ENCODE data around the gene MED22.

Gene MED22

DNA sequence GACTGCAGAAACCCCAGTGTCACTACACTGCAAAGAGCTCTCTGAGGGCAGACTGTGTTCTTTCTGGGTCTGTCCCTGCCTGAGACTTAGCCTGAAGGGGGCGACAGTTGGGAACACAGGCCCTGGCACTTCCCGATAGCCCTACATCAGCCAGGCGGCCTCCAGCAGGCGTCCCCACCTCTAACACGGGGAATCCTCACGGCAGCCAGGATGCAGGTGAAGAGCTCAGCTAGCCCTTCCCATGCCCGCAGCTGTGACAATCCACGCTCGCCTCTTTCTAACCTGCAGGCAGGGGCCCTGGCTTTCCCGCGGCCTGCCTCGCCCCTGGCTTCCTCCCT, 5.9 kb downstream of the MED22 start:
- no peak for ATAC-seq
- TF ChIP-seq ZC3H10 (CRISPR knock-in tag; IDR thresholded peaks at IDR 0.05) (no peak), ESRRG (CRISPR knock-in tag; IDR thresholded peaks at IDR 0.05) (no peak), OSR1 (CRISPR knock-in tag; IDR thresholded peaks at IDR 0.05) (no peak), CSDC2 (CRISPR knock-in tag; IDR thresholded peaks at IDR 0.05) (no peak), TOX (CRISPR knock-in tag; IDR thresholded peaks at IDR 0.05; ENCODE audit: borderline replicate concordance) (no peak), TCF4 (CRISPR knock-in tag; IDR thresholded peaks at IDR 0.05; ENCODE audit: borderline replicate concordance) (no peak), ARNTL (CRISPR knock-in tag; IDR thresholded peaks at IDR 0.05; ENCODE audit: borderline replicate concordance, low read depth) (no peak), PPARA (CRISPR knock-in tag; IDR thresholded peaks at IDR 0.05; ENCODE audit: borderline replicate concordance) (no peak), ZFP30 (CRISPR knock-in tag; IDR thresholded peaks at IDR 0.05) (no peak)

DNA sequence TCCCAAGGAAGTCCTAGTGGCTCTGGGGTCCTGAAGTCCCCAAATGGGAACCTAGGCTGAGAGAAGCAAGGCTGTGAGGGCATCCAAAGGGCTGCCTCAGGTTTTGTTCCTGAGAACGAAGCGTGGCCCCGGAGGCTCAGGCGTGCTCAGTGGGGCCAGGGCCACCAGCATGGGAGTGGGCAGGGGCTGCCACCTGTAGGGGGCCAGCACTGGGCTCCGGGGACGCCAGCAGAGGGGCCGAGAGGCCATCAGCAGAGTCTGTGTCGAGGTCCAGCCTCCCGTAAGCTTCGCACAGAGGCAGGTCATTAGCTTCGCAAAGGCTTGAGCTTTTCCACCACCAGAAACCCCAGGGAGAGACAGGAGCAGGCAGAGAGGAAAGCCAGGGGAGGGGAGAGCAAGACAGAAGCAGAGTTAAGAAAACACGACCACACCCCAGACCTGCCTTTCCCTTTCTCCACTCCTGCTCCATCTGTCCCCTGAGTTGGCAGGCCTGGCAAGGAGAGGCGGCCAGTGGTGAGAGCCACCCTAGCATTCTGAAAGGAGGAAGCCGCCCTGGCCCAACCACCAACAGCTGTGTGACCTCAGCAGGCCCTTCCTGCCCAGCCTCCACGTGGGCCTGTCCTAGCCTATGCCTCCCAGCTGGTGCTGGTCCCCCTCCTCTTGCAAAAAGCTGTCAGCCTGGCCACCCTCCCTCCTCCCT, 6.4 kb downstream of the MED22 start:
- no peak for ATAC-seq
- no peak for TF ChIP-seq ZC3H10 (CRISPR knock-in tag; IDR thresholded peaks at IDR 0.05)
- no peak for TF ChIP-seq OSR1 (CRISPR knock-in tag; IDR thresholded peaks at IDR 0.05)
- TF ChIP-seq ZNF565 (CRISPR knock-in tag; conservative IDR thresholded peaks at IDR 0.05; ENCODE audit: low read depth) = no peak

DNA sequence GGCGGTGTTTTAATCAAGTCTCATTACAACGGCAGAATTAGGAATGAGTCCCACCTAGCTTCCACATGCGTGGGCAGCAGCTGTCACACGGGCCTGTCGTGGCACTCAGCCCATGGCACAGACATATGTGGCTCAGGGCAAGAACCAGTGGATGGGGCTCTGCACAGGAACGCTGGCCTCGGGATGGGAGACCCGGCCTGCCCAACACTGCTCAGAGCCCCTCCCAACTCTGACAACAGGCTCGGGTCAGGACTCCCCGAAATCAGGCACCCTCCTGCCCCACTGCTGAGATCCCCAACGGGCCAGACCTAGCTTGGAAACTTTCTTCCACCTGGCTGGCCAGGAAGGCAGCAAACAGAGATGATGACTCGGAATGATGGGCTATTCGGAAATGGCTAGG, 7.0 kb downstream of the MED22 start:
- TF ChIP-seq, protein P1, sequence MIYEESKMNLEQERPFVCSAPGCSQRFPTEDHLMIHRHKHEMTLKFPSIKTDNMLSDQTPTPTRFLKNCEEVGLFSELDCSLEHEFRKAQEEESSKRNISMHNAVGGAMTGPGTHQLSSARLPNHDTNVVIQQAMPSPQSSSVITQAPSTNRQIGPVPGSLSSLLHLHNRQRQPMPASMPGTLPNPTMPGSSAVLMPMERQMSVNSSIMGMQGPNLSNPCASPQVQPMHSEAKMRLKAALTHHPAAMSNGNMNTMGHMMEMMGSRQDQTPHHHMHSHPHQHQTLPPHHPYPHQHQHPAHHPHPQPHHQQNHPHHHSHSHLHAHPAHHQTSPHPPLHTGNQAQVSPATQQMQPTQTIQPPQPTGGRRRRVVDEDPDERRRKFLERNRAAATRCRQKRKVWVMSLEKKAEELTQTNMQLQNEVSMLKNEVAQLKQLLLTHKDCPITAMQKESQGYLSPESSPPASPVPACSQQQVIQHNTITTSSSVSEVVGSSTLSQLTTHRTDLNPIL (CRISPR knock-in tag; IDR thresholded peaks at IDR 0.05; ENCODE audit: low read depth) = no peak
- TF ChIP-seq, protein P2, sequence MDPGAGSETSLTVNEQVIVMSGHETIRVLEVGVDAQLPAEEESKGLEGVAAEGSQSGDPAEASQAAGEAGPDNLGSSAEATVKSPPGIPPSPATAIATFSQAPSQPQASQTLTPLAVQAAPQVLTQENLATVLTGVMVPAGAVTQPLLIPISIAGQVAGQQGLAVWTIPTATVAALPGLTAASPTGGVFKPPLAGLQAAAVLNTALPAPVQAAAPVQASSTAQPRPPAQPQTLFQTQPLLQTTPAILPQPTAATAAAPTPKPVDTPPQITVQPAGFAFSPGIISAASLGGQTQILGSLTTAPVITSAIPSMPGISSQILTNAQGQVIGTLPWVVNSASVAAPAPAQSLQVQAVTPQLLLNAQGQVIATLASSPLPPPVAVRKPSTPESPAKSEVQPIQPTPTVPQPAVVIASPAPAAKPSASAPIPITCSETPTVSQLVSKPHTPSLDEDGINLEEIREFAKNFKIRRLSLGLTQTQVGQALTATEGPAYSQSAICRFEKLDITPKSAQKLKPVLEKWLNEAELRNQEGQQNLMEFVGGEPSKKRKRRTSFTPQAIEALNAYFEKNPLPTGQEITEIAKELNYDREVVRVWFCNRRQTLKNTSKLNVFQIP (CRISPR knock-in tag; IDR thresholded peaks at IDR 0.05; ENCODE audit: borderline replicate concordance, low read depth) = no peak
- TF ChIP-seq ZFP30 (CRISPR knock-in tag; IDR thresholded peaks at IDR 0.05) (no peak), TCF4 (CRISPR knock-in tag; IDR thresholded peaks at IDR 0.05; ENCODE audit: borderline replicate concordance) (no peak)
- TF ChIP-seq, protein P3, sequence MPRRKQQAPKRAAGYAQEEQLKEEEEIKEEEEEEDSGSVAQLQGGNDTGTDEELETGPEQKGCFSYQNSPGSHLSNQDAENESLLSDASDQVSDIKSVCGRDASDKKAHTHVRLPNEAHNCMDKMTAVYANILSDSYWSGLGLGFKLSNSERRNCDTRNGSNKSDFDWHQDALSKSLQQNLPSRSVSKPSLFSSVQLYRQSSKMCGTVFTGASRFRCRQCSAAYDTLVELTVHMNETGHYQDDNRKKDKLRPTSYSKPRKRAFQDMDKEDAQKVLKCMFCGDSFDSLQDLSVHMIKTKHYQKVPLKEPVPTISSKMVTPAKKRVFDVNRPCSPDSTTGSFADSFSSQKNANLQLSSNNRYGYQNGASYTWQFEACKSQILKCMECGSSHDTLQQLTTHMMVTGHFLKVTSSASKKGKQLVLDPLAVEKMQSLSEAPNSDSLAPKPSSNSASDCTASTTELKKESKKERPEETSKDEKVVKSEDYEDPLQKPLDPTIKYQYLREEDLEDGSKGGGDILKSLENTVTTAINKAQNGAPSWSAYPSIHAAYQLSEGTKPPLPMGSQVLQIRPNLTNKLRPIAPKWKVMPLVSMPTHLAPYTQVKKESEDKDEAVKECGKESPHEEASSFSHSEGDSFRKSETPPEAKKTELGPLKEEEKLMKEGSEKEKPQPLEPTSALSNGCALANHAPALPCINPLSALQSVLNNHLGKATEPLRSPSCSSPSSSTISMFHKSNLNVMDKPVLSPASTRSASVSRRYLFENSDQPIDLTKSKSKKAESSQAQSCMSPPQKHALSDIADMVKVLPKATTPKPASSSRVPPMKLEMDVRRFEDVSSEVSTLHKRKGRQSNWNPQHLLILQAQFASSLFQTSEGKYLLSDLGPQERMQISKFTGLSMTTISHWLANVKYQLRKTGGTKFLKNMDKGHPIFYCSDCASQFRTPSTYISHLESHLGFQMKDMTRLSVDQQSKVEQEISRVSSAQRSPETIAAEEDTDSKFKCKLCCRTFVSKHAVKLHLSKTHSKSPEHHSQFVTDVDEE (CRISPR knock-in tag; IDR thresholded peaks at IDR 0.05) = no peak
- ATAC-seq = no peak

DNA sequence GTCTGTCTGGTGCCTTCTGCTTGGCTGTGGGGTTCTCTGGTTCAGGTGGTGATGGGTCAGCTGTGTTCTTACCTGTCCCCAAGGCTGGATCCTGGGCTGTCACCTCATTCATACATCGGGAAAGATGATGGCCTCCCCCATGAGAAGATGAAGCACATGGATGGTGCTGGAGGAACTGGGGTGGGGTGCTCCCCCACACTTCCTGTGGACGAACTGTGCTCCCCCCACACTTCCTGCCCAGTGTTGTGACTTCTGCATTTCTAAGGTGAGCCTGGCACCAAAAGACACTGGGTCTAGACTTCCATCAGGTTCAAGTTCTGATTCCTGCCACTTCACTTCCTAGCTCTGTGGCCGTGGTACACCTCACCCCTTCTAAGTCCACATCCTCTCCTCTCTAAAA, 7.7 kb downstream of the MED22 start:
- no peak for TF ChIP-seq TCF4 (CRISPR knock-in tag; IDR thresholded peaks at IDR 0.05; ENCODE audit: borderline replicate concordance)
- TF ChIP-seq ZNF565 (CRISPR knock-in tag; conservative IDR thresholded peaks at IDR 0.05; ENCODE audit: low read depth) = no peak
- TF ChIP-seq TOX (CRISPR knock-in tag; IDR thresholded peaks at IDR 0.05; ENCODE audit: borderline replicate concordance) = no peak
- TF ChIP-seq ZNF8 (CRISPR knock-in tag; IDR thresholded peaks at IDR 0.05) = no peak
- no peak for TF ChIP-seq GLIS3 (CRISPR knock-in tag; IDR thresholded peaks at IDR 0.05)
- TF ChIP-seq PPARA (CRISPR knock-in tag; IDR thresholded peaks at IDR 0.05; ENCODE audit: borderline replicate concordance) = no peak
- TF ChIP-seq, protein P4, sequence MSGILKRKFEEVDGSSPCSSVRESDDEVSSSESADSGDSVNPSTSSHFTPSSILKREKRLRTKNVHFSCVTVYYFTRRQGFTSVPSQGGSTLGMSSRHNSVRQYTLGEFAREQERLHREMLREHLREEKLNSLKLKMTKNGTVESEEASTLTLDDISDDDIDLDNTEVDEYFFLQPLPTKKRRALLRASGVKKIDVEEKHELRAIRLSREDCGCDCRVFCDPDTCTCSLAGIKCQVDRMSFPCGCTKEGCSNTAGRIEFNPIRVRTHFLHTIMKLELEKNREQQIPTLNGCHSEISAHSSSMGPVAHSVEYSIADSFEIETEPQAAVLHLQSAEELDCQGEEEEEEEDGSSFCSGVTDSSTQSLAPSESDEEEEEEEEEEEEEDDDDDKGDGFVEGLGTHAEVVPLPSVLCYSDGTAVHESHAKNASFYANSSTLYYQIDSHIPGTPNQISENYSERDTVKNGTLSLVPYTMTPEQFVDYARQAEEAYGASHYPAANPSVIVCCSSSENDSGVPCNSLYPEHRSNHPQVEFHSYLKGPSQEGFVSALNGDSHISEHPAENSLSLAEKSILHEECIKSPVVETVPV (CRISPR knock-in tag; IDR thresholded peaks at IDR 0.05) = no peak
- no peak for ATAC-seq

DNA sequence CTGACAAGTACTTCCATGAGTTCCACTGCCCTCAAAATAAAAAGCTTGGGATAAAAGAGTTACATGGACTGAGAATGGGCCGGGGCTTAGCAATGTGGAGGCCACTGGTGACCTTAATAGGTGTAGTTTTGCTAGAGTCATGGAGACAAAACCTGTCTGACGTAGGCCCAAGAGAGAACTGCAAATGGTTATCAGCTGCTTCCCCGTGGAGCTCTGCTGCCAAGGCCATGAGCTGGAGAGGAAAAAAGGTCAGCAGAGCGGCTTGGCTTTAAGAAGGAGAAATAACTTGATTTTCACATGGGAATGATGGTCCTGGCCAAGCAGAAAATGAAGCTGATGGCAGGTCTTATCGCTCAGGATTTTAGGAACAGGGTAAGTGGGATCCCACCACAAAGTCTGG, 8.3 kb downstream of the MED22 start:
- TF ChIP-seq CSDC2 (CRISPR knock-in tag; IDR thresholded peaks at IDR 0.05) (no peak), TCF4 (CRISPR knock-in tag; IDR thresholded peaks at IDR 0.05; ENCODE audit: borderline replicate concordance) (no peak), ZFP30 (CRISPR knock-in tag; IDR thresholded peaks at IDR 0.05) (no peak), ZFP3 (CRISPR knock-in tag; IDR thresholded peaks at IDR 0.05) (no peak), ZNF8 (CRISPR knock-in tag; IDR thresholded peaks at IDR 0.05) (no peak), ISL1 (CRISPR knock-in tag; IDR thresholded peaks at IDR 0.05) (no peak), ESRRG (CRISPR knock-in tag; IDR thresholded peaks at IDR 0.05) (no peak)
- TF ChIP-seq, protein P3 (CRISPR knock-in tag; IDR thresholded peaks at IDR 0.05) = no peak
- ATAC-seq = no peak
